ENCODE results near the gene PDZRN3. TPM values are rescaled to one million over a fixed set of nuclear protein-coding genes. Genes with fewer than 3 reads are reported as not detected.

Gene PDZRN3
- total and polyA plus RNA-seq, 2 donors (not counting 1 experiment from before 2014, with no cell fraction given): 14.6 to 56.3 TPM

DNA sequence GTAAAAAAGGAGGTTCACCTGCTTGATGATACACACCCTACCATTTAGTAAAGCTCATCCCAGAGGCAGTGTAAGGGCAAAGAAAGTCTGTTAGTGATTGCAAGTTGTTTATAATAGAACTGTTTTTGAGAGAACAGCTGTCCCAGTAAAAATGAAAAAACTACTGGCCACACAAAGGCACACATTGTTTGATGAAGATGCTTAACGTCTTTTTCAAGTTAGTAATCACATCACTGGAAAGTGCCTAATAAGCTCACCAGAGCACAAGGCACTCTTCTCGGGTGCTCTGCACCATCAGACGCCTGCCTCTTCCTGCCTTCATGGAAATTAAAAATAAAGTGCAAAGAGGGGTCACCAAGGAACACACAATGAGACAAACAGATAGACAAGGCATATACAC is 186.9 kb downstream of the PDZRN3 start:
- H4K20me1 ChIP-seq (ENCODE audit: control insufficient read depth, extremely low read depth, insufficient read depth, low read length): no peaks in the 10 kb centered on the region
- H3K9ac ChIP-seq (ENCODE audit: insufficient read depth, low read length): no peak overlapping the region
- H3K4me2 ChIP-seq (ENCODE audit: extremely low read depth, insufficient read depth, low read length): no peak overlapping the region
- no peak overlapping the region for H3K27ac ChIP-seq (ENCODE audit: insufficient read depth, low read length)
- H3K4me1 ChIP-seq (ENCODE audit: control insufficient read depth, extremely low read depth, insufficient read depth, low read length): peaks cover 5% of the 10 kb centered on the region
- no peaks in the 10 kb centered on the region for H3K27me3 ChIP-seq (ENCODE audit: control insufficient read depth, insufficient read depth, low read length)
- H3K36me3 ChIP-seq (ENCODE audit: control insufficient read depth, insufficient read depth, low read length): no peaks in the 10 kb centered on the region
- H2AFZ ChIP-seq (ENCODE audit: low read length): no peak overlapping the region
- H3K4me3 ChIP-seq (replicated peaks in 1 of 4; ENCODE audit: control extremely low read depth in 1 of 4, insufficient read depth in 1 of 4, low read depth in 3 of 4, low read length in 4 of 4): no peak overlapping the region
- TF ChIP-seq, protein P1, sequence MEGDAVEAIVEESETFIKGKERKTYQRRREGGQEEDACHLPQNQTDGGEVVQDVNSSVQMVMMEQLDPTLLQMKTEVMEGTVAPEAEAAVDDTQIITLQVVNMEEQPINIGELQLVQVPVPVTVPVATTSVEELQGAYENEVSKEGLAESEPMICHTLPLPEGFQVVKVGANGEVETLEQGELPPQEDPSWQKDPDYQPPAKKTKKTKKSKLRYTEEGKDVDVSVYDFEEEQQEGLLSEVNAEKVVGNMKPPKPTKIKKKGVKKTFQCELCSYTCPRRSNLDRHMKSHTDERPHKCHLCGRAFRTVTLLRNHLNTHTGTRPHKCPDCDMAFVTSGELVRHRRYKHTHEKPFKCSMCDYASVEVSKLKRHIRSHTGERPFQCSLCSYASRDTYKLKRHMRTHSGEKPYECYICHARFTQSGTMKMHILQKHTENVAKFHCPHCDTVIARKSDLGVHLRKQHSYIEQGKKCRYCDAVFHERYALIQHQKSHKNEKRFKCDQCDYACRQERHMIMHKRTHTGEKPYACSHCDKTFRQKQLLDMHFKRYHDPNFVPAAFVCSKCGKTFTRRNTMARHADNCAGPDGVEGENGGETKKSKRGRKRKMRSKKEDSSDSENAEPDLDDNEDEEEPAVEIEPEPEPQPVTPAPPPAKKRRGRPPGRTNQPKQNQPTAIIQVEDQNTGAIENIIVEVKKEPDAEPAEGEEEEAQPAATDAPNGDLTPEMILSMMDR (conservative IDR thresholded peaks at IDR 0.05 in 1 of 2, IDR thresholded peaks at IDR 0.05 in 1 of 2; ENCODE audit: low read depth in 1 of 2, low read length in 2 of 2): no peak
- no peak for TF ChIP-seq EZH2 (IDR thresholded peaks at IDR 0.05; ENCODE audit: low read length, missing control alignments)
- peak in 1 of 2 donors; percentile 28 for DNase-seq (ENCODE audit: low read depth in 2 of 2)
- no peaks in the 10 kb centered on the region for H3K79me2 ChIP-seq (ENCODE audit: control insufficient read depth, insufficient read depth, low read length)
- no peaks in the 10 kb centered on the region for H3K9me3 ChIP-seq (ENCODE audit: control insufficient read depth, insufficient read depth, low read depth, low read length)

DNA sequence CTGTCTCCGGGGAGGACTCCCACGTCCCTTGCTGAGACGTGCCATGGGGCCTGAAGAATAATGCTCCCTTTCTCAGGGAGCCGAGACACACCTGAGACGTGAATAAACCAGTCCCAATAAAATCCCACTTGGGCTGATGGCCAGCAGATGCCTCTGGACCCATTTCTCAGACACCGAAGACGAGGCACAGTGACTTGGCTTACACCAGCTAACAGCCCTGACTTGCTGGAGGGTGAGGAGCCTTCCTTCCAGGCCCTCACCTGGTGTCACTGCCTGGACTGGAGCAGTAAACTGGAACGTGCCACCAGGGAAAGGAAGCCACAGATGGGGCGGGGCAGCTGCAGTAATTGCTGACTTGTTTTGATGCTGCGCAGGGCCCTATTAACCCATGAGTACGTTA is 189.7 kb downstream of the PDZRN3 start:
- Histone ChIP-seq H3K9ac (ENCODE audit: insufficient read depth, low read length) (no peak overlapping the region), H3K9me3 (ENCODE audit: control insufficient read depth, insufficient read depth, low read depth, low read length) (no peaks in the 10 kb centered on the region), H4K20me1 (ENCODE audit: control insufficient read depth, extremely low read depth, insufficient read depth, low read length) (no peaks in the 10 kb centered on the region), H3K4me2 (ENCODE audit: extremely low read depth, insufficient read depth, low read length) (no peak overlapping the region), H3K79me2 (ENCODE audit: control insufficient read depth, insufficient read depth, low read length) (no peaks in the 10 kb centered on the region), H2AFZ (ENCODE audit: low read length) (no peak overlapping the region), H3K27ac (ENCODE audit: insufficient read depth, low read length) (no peak overlapping the region), H3K4me3 (replicated peaks in 1 of 4; ENCODE audit: control extremely low read depth in 1 of 4, insufficient read depth in 1 of 4, low read depth in 3 of 4, low read length in 4 of 4) (no peak overlapping the region), H3K36me3 (ENCODE audit: control insufficient read depth, insufficient read depth, low read length) (no peaks in the 10 kb centered on the region), H3K27me3 (ENCODE audit: control insufficient read depth, insufficient read depth, low read length) (no peaks in the 10 kb centered on the region), H3K4me1 (ENCODE audit: control insufficient read depth, extremely low read depth, insufficient read depth, low read length) (peaks cover 5% of the 10 kb centered on the region)
- no peak for DNase-seq (ENCODE audit: low read depth in 2 of 2)
- no peak for TF ChIP-seq EZH2 (IDR thresholded peaks at IDR 0.05; ENCODE audit: low read length, missing control alignments)
- TF ChIP-seq, protein P1 (conservative IDR thresholded peaks at IDR 0.05 in 1 of 2, IDR thresholded peaks at IDR 0.05 in 1 of 2; ENCODE audit: low read depth in 1 of 2, low read length in 2 of 2): no peak

- no peak for TF ChIP-seq EZH2 (IDR thresholded peaks at IDR 0.05; ENCODE audit: low read length, missing control alignments)
- TF ChIP-seq, protein P1 (conservative IDR thresholded peaks at IDR 0.05 in 1 of 2, IDR thresholded peaks at IDR 0.05 in 1 of 2; ENCODE audit: low read depth in 1 of 2, low read length in 2 of 2): no peak
- Histone ChIP-seq H3K4me3 (replicated peaks in 1 of 4; ENCODE audit: control extremely low read depth in 1 of 4, insufficient read depth in 1 of 4, low read depth in 3 of 4, low read length in 4 of 4) (no peak overlapping the region), H3K4me2 (ENCODE audit: extremely low read depth, insufficient read depth, low read length) (no peak overlapping the region), H3K9me3 (ENCODE audit: control insufficient read depth, insufficient read depth, low read depth, low read length) (no peaks in the 10 kb centered on the region), H3K4me1 (ENCODE audit: control insufficient read depth, extremely low read depth, insufficient read depth, low read length) (peaks cover 5% of the 10 kb centered on the region), H3K36me3 (ENCODE audit: control insufficient read depth, insufficient read depth, low read length) (no peaks in the 10 kb centered on the region), H3K27me3 (ENCODE audit: control insufficient read depth, insufficient read depth, low read length) (no peaks in the 10 kb centered on the region), H3K79me2 (ENCODE audit: control insufficient read depth, insufficient read depth, low read length) (no peaks in the 10 kb centered on the region), H3K9ac (ENCODE audit: insufficient read depth, low read length) (no peak overlapping the region), H4K20me1 (ENCODE audit: control insufficient read depth, extremely low read depth, insufficient read depth, low read length) (no peaks in the 10 kb centered on the region), H3K27ac (ENCODE audit: insufficient read depth, low read length) (no peak overlapping the region), H2AFZ (ENCODE audit: low read length) (no peak overlapping the region)
- peak in 1 of 2 donors; percentile 41 for DNase-seq (ENCODE audit: low read depth in 2 of 2)
Observed at GRCh38 chr3:73433687-73434086, 191.1 kb downstream of the PDZRN3 start.

Data from fibroblast of lung (primary cell).